ENCODE results near the gene TRNP1.

The TRNP1 gene

DNA sequence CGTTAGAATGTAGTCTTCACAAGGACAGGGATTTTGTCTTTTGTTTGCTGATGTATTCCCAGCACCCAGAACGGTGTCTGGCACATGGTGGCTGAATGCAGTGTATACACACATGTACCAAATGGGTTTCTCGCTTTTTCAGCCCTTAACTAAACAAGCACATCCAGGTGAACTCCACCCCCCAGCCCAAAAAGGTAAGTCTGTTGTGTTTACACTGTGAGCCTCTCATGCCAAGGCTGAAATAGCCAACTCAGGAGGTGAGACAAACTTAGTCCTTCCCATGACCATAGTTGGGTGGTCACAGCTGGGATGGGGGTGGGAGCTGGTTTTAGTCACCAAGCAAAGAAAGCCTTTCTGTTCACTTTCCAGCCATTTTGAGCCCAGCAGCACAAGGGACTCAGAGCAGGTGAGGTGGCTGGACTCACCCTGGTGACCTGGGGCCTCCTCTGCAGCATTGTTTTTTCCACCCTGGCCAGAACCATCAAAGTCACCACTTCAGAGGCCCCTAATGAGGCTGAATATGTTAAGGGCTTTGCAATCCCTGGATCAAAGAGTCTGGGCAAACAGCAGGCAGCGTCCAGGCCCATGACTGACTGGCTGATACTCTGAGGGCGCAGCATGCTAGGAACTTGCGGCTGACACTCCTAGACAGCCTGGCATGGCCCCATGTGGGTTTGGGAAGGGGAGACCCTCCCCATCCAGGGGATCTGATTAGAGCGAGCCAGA is 10.4 kb downstream of the TRNP1 start:
- DNase-seq = no peak

DNA sequence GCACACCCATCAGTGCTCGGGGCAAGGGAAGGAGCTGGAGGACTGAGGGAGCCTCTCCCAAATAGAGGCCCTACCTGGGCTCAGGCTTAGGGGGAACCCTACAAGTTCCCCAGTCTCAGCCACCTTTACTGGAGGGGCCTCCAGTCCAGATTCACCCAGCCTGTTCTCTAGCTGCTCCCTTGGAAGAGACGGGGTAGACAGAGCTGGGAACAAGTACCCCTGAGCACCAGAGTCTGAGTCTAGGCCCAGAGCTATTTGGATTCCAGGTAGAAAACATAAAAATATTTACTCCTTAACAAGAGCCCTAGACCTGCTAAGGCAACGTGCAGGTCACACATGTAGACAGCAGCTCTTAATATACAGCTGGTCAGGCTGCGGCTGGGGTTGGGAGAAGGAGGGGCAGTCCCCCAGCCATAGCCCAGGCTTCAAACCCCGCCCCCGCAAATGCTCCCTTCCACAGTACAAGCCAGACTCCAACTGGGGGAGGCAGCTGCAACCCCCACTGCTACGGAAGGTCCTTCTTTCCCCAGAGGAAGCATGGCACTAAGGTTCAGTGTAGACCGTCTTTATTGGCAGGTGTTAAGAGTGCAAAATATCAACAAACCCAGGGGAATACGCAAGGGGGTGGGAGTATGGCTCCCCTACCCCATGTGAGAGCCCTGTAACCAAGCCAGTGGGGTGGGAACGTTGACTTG is 11.1 kb downstream of the TRNP1 start:
- no peak for DNase-seq

DNA sequence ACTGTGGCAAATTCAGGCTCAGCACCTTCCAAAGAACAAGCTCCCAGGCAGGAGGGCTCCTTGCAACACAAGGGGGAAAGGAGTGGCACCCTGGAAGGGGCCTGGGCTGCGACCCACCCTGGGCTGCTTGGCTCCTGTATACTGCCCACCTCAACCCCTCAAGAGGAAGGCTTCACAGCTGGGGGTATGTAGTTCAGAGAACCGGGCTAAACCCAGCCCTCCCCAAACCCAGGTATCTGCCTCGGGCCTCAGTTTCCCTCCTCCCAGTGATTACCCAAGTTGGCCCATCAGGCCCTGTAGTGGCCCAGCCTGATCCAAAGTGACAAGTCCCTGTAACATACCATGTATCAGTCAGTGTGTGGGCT is 11.7 kb downstream of the TRNP1 start:
- no peak for DNase-seq

DNA sequence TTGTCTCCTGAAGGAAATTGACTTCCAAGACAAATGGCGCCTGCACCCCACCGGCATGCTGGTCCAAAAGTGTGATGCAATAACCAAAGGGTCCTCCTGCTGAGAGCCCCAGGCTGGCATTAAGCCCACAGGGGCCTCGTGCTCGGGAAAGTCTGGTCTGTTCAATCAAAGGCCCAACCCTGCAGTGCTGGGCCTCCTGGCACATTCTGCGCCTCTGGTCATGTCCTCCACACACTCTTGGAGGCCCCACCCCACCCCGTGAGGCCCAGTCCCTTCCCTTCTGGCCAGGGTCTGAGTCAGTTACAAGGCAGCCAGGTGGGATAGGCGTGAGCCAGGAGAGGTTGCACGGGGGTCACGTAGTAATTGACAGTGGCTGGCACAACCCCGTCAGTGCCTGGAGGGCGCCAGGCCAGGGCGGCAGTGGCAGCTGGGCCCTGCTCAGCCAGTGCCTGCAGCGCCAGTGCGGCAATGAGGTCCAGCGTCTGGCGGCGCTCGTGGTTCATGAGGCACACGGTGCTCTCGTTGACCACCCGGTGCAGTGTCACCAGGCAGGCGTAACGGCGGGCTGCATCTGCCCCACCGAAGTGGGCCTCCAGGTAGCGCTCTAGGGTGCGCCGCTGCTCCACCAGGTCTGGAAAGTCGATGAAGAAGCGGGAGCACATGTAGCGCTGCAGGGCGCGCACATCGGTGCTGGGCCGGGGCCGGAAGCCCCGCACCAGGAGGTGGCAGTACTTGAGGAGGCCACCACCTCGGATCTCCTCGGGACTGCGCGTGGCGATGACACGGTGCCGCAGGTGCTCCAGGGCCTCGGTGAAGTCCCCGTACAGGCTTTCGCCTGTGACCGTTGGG is 12.4 kb downstream of the TRNP1 start:
- no peak for DNase-seq

DNA sequence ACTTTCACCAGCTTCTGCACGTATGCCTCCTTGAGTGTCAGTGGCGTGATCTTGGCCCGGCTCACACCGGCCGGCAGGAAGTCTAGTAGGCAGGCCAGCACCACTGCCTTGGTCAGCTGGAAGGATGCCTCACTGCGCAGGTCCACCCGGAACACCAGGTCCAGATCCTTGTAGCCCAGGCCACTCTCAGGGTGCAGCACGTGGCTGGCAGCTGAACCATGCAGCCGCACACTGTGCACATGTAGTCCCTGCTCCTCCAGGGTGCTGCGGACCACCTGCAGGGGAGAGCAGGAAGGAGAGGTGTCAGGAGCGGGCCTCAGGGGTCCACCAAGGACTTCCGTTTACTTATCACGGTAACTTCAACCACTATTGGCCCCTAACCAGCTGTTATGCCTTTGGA is 13.2 kb downstream of the TRNP1 start:
- DNase-seq = no peak

DNA sequence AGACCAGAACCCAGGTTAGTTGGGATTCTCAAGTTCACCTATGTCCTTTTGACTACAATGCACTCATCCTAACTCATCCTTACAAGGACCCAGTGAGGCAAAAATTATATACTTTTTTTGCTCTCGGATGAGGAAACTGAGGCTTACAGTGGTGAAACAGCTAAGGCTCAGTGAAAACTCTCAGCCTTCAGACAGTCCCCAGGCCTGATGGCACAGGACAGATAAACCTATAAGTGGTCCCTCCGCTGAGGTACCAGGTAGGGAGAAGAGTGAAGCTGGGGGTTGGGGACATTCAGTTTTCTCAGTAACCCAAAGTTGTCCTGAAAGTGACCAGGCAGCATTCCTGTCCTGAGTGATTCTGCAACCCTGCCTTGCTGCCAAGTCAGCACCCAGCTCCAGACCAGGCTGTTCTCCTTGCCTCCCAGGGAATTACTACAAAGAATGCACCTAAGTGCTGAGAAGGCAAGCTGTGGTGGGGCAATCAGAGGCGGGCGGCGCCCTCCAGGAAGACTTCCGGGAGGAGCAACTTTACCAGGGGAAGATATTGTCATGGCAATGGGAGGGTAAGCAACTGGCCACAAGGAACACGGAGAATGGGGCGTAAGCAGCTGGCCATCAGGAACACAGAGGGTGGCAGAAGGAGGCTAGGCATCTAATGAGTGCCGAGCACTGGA is 14.6 kb downstream of the TRNP1 start:
- DNase-seq = no peak

DNA sequence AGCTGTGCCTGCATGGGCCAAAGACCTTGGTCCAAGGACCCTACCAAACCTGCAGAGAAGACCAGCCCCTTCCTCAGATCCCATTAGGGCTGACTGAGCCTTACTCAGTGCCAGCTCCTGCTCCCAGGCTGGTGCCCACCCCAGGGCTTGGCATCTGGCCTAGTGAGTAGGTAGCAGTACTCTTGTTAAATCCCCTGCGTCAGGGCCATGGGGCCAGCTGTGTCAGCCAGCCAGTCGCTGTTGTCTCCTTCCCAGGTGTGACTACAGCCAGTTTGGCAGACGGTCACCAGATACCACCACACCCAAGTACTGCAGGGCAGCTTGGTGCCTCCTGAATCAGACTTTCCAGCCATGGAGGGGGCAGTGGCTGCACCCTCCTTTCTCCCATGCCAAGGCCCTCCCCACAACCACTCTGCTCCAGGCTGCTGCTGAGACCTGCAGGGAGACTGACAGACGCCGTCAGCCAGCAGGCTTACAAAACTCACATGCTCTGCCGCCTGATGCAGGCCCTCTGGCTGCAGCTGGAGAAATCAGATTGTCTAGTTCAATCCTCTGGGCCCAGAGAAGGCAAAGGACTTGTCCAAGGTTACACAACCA is 16.2 kb downstream of the TRNP1 start:
- no peak for DNase-seq

DNA sequence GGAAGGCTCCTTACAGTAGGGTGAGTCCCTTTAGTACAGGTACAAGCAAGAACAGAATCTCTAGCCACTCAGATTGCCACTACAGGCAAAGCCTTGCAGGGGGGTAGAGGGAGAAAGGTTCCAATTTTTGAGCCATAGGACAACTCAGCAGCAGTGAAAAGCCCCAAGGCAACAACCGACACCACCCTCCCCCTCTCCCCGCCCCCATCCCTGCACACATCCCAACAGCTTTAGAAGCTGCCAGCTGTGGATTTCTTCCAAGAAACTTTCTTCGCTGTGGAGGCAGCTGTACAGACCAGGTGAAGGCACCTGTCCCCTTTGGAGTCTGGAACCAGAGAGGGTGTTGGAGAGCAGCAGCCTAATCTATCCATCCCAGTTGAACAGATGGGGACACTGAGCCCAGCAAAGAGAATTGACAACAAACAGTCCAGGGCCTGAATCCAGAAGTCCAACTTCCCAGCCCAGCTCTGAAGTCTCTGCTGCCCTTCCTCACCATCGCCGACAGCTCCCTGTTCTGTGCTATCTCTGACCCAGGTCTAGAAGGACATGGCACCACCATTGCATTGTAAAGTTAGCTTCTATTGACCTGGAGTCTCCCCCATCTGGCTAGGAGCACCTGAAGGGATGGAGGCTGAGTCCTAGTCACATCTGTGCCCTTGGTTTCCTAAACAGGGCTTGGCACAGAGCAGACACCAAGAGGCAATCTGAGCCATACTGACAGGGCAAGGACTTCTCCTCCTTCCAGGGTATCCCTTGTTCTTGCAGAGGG is 16.9 kb downstream of the TRNP1 start:
- no peak for DNase-seq

DNA sequence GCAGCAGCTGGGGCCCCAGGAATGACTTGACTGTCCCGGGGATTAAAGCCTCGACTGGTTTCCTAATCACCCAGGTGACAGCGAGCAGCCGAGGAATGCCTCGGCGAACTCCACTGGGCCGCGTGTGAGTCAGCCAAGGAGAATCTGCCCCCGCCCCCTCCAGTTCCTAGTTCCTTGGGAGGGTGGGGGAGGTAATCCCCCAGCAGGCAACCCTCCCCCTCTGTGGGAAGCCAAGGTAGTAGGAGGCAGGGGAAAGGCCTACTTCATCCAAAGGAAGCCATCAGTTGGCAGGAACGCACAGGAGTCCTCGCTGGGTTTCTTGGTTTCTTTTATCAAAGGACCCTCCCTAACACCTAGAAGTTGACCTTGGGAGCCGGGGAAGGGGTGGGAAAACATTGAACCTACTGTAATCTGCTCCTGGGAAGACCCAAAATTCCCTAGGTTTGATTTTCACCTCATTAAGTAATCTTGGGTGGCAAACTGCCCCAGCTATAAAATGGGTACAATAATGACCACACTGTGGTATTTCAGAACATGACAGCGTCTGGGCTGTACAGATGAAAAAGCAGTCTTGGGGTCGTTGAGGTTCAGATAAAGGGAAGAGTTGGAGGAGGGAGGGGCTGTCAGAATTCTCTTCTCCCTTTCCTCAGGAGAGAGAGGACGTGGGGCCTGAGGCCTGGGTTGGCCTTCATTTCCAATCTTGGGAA is 17.7 kb downstream of the TRNP1 start:
- no peak for DNase-seq

DNA sequence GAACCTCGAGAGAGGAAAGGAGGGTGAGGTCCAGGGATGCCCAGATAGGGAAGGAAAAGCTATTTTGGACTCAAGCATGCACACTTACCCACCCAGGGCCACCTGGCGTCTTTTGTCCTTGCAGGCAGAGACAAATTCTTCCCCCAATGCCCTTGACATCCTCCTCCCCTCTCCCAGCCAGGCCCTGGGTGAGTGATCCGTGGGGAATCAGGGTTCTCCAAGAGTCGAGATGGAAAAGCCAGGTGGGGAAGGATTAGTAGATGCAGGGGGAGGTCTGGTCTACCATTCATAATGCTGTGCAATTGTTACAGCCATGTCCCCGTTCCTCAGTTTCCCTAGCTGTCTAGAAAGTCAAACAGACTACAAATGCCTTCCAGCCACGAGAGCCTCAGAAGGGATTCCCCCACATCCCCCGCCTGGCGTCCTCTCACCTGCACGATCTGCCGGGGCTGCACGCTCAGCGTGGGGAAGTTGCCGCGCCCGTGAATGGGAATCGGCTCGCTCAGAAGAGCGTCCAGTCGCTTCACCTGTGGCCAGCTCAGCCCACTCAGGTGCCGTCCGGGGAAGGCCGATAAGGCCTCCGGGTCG is 18.6 kb downstream of the TRNP1 start:
- no peak for DNase-seq

DNA sequence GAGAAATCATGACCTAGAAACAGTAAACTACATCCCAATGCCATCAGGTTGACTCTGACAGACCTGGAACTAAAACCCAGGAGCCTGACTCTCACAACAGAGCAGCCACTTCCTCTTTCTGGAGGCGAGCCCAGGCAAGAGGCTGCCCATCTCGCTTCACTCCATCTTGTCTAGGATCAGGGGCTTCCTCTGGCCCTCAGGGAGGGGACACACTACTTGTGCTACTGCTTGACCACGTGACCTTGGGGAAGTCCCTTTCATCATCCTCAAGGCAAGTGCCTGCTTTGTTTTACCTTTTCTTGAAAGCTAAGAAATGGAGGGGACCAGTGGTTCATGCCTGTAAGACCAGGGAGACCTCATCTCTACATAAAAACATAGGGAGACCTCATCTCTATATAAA is 21.8 kb downstream of the TRNP1 start:
- no peak for DNase-seq

DNA sequence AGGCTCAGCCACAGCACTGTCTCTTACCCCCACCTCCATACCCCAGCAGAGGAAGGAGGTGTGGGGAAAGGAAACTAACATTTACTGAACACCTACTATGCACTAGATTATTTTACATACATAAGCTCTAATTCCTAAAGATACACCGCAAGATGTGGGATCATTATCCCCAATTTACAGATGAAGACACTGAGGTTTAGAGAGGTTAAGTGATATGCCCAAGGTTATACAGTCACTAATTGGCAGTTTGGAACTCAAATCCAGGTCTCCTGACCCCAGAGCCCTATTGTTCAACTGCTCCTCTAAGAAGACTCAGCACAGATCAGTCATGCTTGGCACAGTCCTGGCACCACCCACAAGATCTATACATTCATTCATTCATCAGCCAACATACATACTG is 22.9 kb downstream of the TRNP1 start:
- DNase-seq = no peak

DNA sequence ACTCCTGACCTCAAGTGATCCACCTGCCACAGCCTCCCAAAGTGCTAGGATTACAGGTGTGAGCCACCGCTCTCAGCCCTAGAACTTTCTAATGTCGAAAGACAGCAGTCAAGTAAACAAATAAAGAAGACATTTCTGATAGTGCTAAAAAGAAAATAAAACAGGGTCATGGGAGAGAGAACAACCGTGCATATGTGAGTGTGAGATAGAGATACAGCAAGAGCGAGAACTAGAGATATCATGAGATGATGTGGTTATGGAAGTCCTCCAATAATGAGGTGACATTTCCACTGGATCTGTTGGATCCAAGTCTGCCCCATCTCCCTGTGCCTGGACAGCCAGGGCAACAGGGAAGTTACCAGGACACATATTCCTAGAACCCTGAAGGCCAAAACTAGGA is 23.7 kb downstream of the TRNP1 start:
- no peak for DNase-seq

DNA sequence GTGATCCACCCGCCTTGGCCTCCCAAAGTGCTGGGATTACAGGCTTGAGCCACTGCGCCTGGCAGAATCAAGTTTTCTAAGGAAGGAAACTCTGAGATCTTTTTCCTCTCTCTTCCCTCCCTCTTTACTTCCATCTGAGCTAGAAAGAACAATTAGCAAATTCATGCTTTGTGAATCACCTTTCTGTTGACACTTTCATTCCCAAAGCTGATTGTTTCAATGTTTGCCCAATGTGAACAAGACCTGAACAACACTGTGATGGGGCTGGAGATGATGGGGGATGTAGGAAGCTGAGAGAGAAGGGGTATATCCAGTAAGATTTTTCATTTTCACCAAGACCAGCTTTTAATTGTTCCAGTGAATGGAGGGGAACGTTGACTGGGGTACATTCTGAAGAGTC is 24.8 kb downstream of the TRNP1 start:
- no peak for DNase-seq

DNA sequence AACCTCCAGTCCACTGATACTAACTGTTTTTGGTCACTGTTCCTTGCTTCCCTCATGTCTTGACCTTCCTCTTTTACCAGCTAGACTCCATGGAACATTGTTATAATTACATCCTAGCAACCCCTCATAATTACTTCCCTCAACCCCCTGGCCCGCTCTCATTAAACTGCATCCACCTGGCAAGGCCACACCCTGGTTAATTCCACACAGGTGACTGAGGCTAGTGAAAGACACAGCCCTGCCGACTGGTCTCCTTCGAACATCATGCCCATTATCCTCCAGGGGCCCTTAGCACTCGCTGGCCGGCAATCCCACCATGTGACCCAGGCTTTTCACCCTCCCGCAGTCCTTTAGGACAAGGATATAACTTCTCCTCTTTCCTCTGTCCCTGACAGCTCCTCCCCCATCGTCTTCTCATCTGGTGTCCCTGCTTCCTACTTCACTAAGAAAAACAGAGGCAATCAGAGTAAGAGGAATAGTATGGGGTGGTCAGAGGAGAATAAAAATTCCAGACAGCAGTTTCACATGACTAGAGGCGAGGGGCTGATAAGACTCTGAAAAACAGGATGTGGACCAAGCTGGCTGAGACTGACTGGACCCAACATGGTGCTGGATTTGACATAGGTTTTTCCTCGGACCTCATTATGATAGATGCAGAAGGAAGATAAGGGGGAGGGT is 28.0 kb downstream of the TRNP1 start:
- DNase-seq = no peak

DNA sequence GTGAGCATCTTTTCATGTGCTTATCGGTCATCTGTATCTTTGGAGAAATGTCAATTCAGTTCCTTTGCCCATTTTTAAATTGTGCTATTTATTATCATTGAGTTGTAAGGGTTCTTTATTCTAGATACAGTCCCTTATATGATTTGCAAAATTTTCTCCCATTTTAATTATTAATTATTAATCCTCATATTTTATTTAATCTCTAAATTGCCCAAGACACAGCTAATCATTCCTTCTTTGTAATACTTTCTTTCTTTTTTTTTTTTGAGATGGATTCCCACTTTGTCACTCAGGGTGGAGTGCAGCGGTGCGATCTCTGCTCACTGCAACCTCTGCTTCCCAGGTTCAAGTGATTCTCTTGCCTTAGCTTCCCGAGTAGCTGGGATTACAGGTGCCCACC is 32.2 kb downstream of the TRNP1 start:
- no peak for DNase-seq

DNA sequence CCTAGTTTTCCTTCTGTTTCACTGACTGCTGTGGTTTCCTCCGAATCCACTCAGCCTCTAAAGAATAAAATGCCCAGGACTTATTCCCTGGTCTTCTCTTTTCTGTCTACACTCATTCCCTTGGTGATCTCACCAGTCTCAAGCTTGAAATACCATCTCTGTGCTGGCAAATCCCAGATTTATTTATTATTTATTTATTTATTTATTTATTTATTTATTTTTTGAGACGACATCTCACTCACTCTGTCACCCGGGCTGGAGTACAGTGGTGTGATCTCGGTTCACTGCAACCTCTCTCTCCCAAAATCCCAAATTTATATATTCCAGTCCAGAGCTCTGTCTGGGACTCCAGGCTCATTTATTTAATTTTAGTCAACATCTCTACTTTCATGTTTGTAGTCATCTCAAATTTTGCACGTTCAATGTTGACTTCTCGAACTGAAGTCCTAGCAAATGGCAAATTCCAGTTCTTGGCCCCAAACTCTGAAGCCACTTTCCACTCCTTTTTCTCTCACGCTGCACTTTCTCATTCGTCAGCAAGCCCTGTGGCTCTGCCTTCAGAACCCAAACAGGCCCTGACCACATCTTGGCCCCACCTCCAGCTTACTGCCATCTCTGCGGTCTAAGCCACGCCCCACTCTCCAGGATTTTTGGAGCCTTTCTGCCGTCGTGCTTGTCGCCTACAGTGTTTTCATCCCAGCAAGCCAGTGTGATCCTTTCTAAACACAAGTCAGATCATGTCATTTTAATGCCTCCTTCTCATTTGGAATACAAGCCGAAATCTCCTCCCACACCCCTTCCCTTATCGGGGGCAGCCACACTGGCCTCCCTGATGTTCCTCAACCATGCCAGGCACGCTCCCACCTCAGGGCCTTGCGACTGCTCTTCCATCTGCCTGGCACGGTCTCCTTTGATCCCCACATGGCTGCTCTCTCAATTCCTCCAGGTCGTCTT is 33.4 kb downstream of the TRNP1 start:
- DNase-seq = no peak

DNA sequence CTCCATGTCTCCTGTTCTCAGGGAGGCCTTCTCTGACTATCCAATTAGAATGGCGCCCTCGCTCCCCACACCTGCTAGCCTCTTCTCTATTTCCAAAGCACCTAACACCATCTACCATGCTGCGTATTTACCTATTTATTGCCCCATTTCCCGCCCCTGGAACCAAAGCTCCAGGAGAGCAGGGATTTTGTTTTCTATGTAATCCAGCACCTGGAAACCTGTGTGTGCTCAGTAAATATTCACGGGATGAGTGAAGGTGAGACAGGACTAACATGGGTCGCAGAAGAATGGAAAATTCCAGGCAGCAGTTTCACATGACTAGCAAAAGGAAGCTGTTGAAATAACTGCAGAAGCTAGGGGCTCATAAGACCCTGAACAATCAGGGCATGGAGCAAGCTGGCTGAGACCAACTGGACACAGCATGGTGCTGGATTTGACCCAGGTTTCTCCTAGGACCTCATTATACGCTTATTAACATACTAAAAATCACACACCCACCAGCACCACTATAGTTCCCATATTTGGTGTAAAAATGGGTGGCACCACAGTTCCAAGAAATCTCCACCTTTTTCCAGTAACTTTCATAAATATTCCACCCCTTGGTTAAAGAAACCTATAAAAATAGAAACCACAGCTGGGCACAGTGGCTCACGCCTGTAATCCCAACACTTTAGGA is 34.2 kb downstream of the TRNP1 start:
- no peak for DNase-seq

DNA sequence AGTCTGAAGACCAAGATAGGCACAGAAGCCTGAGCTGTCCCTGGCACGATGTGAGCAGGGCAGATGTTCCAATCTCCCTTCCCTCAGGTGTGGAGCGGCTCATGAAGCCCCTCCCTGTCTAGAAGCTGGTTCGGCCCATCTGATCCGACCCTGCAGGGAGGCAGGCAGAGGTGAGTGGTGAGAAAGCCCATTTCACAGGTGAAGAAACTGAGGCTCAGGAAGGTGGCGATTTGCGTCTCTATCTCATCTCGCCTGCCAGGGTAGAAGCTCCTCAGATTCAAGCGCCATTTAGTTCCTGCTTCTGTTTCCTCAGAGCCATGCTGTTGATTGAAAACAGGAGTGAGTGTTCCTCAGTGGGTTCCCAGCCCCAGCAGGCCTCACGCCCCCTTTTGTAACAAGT is 36.0 kb downstream of the TRNP1 start:
- no peak for DNase-seq
